HL-60 (cell line): ENCODE results near the gene TIMM17B.

Source experiments
- DNase-seq, 2 experiments: peaks; one replicate each; pipeline ENCODE4 v3.0.0-alpha.2; 2010 to 2020; ENCODE audit warnings: low read depth in 1 of 2, low spot score in 1 of 2
- H3K27ac ChIP-seq: fragments of 250-450 bp; sonication (Bioruptor Pico); replicated peaks from 2 replicates; pipeline ENCODE4 v1.5.1; 2020; ENCODE audit warnings: mild to moderate bottlenecking, moderate library complexity
- H3K27me3 ChIP-seq: fragments of 250-450 bp; sonication (Bioruptor Pico); 2 replicates; pipeline ENCODE4 v1.5.1; 2021; ENCODE audit warnings: mild to moderate bottlenecking, moderate library complexity; ENCODE audit not compliant: insufficient read depth, poor library complexity, severe bottlenecking
- H3K4me3 ChIP-seq: replicated peaks from 2 replicates; pipeline ENCODE4 v1.5.1; 2011; ENCODE audit warnings: mild to moderate bottlenecking, control low read depth, low read length; ENCODE audit not compliant: insufficient read depth
- GABPA ChIP-seq: IDR thresholded peaks from 2 replicates; pipeline ENCODE4 v1.6.1; 2012; ENCODE audit warnings: low read depth
- POLR2AphosphoS5 ChIP-seq: IDR thresholded peaks from 2 replicates; pipeline ENCODE4 v1.6.1; 2012; ENCODE audit warnings: low read depth
- SPI1 ChIP-seq: IDR thresholded peaks from 2 replicates; pipeline ENCODE4 v1.6.1; 2012; ENCODE audit warnings: low read depth, mild to moderate bottlenecking, borderline replicate concordance
- TF ChIP-seq, protein P1 (sequence below): IDR thresholded peaks from one replicate; pipeline ENCODE4 v1.5.1; 2011; ENCODE audit warnings: low read length, control low read depth, inconsistent platforms; ENCODE audit not compliant: insufficient read depth
- TF ChIP-seq, protein P2 (sequence below): IDR thresholded peaks from 2 replicates; pipeline ENCODE4 v1.6.1; 2012; ENCODE audit warnings: low read depth; ENCODE audit not compliant: insufficient replicate concordance

TIMM17B gene

DNA sequence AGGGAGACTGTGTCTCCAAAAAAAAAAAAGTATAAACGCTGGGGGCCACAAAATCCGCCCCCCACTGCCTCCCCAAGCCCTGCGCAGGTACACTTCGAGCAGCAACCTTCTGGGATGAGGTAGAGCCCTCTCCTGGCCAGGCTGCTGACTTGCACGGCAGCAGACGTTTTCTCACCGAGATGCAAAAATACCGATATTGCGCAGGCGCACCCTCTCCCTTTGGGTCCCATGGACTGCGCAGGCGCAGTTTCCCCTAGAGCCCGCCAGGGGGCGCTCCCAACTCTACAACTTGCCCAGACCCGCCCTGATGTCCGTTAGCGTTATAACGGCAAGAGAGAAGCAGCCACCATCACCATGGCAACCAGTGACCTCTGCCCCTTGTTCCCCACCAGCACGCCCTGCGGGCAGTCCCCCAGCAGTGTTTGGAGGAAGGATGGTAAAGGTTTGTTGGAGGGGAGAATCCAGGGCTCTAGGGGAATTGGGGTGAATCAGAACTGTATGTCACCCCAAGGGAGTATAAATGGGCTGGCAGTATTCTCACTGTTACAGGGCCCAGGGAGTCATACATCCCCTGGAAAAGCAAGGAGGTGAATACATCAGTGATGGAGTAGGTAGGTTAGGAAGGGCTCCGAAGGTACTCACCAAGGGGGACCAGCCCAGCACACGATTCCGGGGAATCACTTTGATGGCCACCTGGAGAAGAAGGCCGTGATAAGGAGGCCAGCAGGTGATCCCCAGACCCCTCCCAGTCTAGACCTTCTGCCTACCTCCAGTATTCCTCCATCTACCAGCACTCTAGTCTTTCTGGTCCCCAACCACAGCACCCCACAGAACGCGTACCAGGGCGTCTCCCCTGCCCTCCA, 19.8 kb upstream of the TIMM17B start:
- no peaks in the 10 kb centered on the region for H3K27me3 ChIP-seq
- H3K4me3 ChIP-seq: peak overlapping the region; percentile 71
- H3K27ac ChIP-seq: peak overlapping the region; percentile 86
- TF ChIP-seq POLR2AphosphoS5 (no peak), SPI1 (no peak), GABPA (no peak)
- TF ChIP-seq, protein P1, sequence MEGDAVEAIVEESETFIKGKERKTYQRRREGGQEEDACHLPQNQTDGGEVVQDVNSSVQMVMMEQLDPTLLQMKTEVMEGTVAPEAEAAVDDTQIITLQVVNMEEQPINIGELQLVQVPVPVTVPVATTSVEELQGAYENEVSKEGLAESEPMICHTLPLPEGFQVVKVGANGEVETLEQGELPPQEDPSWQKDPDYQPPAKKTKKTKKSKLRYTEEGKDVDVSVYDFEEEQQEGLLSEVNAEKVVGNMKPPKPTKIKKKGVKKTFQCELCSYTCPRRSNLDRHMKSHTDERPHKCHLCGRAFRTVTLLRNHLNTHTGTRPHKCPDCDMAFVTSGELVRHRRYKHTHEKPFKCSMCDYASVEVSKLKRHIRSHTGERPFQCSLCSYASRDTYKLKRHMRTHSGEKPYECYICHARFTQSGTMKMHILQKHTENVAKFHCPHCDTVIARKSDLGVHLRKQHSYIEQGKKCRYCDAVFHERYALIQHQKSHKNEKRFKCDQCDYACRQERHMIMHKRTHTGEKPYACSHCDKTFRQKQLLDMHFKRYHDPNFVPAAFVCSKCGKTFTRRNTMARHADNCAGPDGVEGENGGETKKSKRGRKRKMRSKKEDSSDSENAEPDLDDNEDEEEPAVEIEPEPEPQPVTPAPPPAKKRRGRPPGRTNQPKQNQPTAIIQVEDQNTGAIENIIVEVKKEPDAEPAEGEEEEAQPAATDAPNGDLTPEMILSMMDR: peak; percentile 85
- TF ChIP-seq, protein P2, sequence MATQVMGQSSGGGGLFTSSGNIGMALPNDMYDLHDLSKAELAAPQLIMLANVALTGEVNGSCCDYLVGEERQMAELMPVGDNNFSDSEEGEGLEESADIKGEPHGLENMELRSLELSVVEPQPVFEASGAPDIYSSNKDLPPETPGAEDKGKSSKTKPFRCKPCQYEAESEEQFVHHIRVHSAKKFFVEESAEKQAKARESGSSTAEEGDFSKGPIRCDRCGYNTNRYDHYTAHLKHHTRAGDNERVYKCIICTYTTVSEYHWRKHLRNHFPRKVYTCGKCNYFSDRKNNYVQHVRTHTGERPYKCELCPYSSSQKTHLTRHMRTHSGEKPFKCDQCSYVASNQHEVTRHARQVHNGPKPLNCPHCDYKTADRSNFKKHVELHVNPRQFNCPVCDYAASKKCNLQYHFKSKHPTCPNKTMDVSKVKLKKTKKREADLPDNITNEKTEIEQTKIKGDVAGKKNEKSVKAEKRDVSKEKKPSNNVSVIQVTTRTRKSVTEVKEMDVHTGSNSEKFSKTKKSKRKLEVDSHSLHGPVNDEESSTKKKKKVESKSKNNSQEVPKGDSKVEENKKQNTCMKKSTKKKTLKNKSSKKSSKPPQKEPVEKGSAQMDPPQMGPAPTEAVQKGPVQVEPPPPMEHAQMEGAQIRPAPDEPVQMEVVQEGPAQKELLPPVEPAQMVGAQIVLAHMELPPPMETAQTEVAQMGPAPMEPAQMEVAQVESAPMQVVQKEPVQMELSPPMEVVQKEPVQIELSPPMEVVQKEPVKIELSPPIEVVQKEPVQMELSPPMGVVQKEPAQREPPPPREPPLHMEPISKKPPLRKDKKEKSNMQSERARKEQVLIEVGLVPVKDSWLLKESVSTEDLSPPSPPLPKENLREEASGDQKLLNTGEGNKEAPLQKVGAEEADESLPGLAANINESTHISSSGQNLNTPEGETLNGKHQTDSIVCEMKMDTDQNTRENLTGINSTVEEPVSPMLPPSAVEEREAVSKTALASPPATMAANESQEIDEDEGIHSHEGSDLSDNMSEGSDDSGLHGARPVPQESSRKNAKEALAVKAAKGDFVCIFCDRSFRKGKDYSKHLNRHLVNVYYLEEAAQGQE: no peak
- DNase-seq: peak; percentile 80 to 90

DNA sequence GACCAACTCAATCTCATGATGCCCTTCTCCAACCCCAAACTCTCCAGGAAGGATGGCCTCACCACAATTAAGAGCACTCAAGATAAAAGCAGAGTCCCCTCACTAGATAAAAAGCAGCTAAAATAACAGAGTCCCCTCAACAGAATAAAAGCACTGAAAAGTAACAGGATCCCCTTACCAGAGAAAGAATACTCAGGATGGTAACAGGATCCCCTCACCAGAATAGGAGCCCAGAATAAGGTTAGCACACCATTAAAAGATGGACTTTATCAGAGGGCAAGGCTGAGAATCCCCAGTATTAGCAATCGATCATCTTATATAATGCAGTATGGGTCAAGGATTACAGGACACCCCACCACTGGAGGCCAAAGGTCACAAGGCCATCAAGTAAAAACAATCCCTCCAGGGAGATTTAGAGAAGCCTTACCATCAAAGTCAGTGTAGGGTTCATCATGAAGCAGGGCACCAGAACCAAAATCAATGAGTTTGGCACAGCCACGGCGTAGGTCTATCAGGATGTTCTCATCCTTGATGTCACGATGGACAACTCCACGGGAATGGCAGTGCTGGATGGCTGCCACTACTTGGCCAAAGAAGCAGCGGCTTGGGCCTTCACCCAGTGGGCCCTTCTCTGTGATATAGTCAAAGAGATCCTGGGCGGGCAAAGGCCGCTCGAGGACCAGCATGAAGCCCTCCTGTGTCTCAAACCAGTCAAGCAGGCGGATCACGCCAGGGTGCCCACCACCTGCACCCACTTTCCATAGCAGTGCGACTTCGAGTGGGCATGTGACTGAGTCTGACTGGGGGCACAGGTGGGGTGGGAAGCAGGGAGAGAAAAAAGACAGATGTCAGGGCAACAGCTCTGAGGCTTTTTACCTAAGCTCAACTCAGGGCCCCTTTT, 17.3 kb upstream of the TIMM17B start:
- no peak overlapping the region for H3K27ac ChIP-seq
- no peak for TF ChIP-seq POLR2AphosphoS5
- TF ChIP-seq GABPA: no peak
- TF ChIP-seq, protein P1: no peak
- TF ChIP-seq, protein P2: no peak
- no peak for TF ChIP-seq SPI1
- no peak overlapping the region for H3K4me3 ChIP-seq
- no peak for DNase-seq
- no peaks in the 10 kb centered on the region for H3K27me3 ChIP-seq

DNA sequence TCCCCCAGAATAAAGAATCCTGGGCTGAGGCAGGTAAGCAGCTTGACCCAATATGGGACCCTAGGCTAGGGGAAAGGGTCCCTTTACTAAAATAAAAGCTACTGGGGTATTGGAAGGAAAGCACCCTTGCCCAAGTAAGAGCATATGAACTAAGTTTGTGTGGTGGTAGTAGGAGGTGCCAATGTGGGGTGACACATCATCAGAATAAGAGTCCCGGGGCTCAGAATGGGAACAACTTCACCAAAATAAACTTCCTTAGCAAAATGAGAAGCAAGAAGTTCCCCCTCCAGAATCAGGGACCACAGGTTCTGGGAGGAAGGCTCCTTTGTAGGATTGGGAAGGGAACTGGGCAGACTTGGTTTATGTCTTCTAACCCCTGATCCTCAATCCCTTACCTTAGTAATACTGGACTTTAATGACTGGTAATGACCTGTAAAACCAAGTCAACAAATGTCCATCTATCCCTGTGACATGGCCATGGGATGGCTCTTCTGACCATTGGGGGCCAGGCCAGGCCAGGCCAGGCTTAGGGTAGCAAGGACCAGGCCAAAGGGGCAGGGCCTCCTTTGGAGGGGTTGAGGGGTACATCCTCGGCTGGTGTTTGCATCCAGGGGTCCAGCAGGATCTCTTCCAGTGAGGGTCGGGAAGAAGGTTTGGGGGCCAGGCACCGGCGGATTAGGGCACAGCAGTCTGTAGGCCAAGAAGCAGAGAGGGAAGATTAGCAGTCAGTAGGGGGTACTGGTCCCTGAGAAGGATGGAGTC, 16.2 kb upstream of the TIMM17B start:
- TF ChIP-seq GABPA (no peak), SPI1 (no peak), POLR2AphosphoS5 (no peak)
- TF ChIP-seq, protein P2: no peak
- TF ChIP-seq, protein P1: no peak
- H3K27me3 ChIP-seq: no peaks in the 10 kb centered on the region
- no peak overlapping the region for H3K4me3 ChIP-seq
- DNase-seq: no peak
- H3K27ac ChIP-seq: no peak overlapping the region
